GM21423 (cell line): ENCODE data around the gene SMIM24.
"Not testable (repeated sequence)": the region's sequence is repeated elsewhere in the genome, so short reads cannot be mapped to it uniquely, and the experiment has no call there.

Source experiments
- ATAC-seq: cut with Tn5 transposase; IDR thresholded peaks from one replicate; pipeline ENCODE4 v1.9.1; 2021; ENCODE audit warnings: mild to moderate bottlenecking, moderate library complexity; ENCODE audit not compliant: unreplicated experiment

Gene SMIM24

DNA sequence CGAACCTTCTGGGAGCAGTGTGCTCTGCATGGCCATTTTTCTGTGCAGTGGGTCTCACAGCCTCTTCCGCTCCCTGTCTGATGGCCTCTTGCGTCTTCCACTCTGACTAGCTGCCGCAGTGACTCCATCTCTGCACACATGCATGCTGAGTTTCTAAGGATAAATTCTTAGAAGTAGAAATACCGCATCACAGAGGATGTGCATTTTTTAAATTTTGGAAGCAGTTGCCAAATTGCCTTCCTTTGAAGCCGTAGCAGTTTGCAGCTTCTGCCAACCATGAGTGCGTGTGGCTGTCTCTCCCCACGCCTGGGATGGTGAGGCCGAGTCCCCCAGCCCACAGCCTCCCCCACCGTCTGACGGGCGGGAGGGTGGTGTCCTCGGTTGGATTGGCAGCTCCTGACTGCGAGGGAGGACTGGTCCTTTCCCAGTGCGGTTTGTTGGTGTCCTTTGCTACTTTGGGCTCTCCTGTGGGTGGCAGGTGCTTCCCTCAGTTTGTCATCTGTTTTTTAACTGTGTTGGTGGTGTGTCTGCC is 35.6 kb upstream of the SMIM24 start:
- ATAC-seq, result no peak

DNA sequence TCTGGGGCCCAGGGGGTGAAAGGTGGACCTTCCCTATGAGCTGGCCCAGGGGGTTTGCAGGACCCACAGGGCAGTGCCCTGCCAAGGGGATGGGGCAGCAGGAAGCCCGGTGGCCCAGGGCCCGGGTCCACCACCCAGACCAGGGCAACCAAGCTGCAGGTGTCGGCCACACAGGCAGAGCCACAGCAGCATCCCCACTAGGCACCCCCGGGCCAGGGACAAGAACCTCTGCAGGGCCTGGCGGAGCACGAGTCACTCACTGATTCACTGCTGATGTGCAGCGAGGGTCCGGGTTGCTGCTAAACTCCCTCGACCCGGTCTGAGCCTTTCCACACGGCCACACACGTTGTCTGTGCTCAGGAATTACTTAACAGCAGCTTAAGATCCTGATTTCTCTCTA is 34.6 kb upstream of the SMIM24 start:
- ATAC-seq, result no peak

DNA sequence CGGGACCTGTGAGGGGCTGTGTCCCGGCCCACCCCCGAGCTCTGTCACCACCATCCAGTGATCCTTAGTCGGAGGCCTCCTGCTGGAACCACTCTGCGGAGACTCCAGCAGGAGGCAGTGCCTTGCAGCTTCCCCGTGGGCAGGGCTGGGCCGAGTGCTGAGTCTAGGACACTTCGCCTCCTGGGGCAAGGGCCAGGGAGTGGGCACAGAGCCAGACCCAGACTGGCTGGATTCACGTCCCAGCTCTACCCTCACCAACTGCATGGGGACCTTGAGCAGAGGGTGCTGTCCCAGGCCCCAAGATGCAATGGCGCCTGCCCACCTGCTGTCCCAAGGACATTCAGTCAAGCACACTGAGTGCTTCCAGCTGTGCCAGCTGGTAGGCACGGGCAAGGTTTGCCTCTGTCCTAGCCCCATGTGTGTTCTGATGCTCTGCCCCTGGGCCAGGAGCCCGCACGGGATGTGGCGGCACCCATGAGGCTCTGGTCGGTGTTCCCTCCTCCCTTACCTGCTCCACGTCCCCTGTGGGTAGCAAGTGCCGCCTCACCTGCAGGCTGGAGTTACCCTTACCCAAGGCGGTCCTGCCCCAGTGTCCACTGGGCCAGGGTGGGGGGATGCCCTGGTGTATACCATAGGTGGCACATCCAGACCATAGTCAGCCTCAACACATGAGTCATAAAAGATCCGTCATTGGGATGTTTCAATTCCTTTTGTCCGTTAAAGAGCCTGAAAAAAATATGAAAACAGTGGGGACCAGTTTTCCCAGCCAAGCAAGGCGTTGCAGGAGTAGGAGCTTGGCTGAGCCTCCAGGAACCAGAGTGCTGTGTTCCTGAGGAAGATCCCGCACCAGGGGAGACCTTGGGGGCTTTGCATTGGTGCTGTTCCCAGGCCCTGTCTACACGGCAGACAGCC is 33.2 kb upstream of the SMIM24 start:
- no peak for ATAC-seq

DNA sequence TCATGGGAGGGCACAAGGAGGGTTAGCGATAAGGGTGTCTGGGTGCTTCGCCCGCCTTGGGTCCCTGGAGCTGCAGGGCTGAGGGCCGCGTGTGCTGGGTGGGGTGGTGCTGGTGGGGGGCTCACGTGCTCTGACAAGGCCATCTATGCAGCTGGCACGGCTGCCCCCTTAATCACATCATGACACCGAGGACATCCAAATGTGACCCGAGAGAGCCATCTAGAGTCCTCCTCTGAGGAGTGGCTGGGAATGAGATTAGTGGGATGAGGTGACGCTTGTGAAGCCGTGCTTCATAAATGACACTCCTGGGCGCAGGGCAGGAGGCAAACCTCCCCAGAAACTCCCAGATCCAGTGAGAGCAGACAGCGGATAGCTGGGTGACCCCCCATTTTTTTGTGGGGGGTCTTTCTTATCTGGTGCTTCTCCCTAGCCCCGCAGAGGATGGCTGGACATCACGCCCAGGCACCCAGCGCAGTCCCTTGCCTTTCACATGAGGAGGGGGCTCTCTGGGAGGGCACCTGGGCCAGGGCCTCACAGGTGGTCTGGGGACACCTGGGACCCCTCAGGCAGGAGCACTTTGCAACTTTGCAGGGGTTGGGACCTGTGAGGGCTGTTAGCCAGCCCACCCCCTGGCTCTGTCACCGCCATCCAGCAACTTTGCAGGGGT is 32.4 kb upstream of the SMIM24 start:
- ATAC-seq, result no peak

DNA sequence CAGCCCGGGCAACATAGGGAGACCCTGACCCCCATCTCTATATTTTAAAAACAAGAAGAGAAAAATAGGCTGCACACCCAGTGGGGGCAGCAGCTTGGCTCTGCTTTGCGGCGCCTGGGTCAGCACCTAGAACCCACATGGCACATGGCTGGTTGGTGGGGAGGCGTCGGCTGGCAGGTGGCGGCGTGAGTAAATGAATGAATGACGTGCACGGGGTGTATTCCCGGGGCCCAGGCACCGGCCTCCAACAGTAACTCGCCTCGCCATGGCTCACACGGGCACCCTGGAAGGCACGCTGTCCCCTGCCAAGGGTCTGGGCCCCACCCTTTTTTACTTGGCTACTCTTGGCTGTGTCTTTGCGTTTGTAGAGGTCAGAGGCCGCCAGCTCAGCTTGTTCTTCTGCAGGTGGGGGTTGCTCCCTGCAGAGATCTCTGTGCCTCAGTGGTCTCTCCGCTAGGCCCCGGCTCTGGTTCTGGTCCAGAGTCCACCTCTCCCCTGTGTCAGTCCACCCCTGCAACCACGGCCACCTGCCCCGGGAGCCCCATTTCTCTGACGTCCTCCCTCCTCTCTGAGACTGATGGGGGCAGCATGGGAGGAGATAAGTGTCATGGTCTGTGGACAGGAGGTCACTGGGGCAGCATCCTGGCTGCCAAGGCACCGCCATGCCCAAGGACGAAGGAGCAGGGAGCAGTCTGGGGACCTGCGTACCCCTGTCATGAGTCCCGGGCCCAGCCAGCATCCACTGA is 31.4 kb upstream of the SMIM24 start:
- ATAC-seq, result no peak

DNA sequence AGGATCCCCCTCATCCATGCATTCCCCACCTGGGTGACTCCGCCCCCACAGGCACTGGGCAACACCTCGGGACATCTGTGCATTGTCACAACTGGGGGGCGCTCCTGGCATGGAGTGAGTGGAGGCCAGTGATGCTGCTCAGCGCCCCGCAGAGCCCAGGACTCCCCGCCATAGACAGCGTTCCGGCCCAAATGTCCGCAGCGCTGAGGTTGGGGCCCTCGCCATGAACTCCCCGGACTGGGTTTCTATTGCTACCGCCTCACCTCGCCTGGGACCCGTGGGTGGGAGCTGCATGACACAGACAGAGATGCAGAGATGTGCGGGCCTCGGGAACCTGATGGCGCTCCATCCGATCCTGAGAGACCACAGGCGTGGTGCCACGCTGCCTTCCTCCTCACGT is 30.4 kb upstream of the SMIM24 start:
- no peak for ATAC-seq

DNA sequence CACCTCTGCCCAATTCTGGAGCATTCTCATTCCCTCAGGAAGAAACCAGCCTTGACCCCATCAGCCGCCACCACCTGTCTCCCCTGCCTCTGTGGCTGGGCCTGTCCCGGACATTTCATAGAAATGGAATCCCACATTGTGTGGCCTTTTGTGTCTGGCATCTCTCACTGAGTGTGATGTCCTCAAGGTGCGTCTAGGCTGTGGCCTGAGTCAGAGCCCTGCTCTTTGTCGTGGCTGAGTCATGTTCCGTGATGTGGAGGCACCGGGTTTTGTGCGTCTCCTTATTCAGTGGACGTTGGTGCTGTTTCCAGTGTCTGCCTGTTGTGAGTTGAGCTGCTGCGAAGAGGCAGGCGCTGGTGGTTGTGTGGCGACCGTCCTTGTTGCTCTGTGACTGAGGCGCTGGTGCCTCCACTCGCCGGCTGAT is 29.3 kb upstream of the SMIM24 start:
- no peak for ATAC-seq

DNA sequence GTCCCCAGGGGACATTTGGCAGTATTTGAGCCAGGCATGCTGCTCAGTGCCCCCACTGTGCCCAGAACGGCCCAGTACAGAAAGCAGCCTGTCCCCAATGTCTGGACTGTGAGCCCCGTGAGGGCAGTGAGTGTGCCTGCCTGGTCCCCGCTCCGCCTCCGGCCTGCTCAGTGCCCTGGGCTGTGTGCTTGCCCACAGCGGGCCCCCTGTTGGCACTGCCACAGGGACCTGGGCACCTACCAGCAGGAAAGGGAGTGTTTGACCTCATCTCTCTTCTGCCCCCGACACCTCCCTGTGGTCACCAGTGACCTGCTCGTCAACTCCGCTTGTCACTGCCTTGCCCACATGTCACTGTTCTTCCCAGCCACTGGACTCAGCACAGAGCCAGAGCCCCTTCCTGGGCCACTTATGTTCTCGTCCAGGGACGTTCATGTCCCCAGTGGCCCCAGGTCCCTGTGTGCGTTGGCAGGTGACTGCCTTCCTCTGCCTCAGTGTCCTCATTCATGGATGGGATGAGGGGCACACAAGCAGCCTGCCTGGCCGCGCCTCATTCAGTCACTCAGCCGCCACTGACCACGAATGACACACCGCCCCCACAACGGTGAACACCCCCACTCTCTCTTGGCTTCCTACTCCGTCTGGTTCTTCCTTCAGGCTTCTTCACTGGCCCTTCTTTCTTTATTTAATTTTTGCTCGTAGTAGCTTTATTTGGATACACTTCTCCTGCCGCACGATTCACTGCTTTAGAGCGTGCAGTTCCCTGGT is 28.6 kb upstream of the SMIM24 start:
- no peak for ATAC-seq

DNA sequence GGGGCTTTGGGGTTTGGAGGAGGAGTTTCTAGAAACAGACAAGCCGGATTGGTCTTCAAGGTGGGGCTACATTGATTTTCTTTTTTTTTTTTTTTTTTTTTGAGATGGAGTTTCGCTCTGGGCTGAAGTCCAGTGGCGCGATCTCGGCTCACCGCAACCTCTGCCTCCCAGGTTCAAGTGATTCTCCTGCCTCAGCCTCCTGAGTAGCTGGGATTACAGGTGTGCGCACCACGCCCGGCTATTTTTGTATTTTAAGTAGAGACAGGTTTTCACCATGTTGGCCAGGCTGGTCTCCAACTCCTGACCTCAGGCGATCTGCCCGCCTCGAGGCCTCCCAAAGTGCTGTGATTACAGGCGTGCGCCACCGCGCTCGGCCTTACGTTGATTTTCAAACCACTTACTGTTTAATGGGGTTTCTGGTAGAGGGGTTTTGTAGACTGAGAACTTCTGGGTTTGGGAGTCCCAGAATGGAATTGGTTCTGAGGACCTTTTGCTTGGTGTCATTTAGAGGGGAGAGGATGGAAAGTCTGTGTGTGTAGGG is 27.9 kb upstream of the SMIM24 start:
- ATAC-seq, result not testable (repeated sequence)

DNA sequence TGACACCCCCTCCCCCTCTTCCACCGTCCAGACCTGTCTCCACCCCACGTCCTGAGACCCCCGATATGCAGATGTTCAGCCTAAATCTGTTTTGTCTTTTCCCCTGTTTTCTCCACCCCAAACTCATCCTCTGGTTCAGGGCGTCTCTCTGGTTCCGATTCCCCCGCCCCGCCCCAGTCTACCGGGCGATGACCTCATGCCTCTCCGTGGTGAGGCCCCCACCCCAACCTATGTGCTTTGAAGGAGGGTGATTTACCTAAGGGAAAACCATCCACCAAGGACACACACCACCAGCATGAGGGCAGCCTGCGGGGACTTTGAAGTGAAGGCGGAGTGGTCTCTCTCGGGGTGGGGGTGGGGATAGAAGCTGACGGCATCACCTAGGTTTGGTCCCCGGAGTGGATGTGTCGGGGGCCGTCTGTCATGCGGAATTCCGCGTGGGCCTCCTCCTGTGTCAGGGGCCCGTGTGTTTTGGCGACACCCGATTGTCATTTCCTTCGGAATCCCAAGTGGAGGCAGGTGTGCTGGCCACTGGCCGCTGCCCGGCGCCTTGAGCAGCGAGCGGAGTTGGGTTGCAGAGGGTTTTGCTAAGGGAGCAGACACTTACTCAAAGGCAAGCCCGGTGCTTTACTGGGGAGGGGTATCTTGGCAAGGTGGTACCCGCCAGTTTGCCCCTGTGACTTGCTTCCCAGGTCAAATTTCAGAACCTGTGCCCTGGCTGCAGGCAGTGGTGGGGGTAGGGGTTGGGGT is 27.2 kb upstream of the SMIM24 start:
- no peak for ATAC-seq

DNA sequence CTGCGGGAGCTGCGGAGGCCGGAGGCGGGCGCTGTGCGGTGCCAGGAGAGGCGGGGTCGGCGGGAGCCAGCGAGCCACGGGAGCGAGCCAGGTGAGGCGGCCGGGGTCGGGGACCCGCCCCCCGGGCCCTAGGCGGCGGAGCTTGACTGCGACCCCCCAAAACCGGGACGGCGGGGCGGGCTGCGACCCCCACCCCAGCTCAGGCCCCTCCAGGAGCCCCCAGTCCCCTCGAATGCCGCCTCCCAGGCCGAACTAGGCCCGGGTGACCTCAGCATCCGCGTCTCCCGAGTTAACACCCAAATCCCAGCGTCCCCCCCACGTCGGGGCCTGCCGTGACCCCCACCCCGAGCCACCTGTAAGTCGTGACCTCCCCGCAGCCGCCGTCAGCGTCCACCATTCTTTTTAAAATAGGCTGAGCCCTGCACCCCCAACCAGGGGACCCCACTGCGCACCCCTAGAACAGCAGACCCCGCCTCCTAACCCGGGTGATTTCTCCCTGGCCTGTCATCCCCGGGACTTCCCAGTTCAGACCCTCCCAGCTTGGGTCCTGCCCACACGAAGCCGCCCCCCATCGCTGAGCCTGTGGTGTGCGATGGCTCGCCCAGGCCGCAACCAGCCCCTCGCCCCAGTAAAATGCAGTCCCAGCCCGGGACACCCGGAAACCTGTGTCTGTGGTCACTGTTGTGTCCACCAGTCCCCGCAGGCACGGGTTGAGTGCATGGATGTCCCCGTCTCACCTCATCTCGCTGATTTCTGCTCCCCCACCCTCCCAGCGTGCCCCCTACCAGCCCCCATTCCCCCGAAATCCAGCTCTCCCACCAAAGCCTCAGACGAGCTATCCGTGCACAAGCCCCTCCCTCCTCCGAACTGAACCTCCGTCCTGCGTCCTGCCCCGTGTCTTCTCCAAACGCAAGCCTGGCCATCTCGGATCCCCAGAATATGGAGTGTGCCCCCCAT is 26.3 kb upstream of the SMIM24 start:
- peak; percentile 45 for ATAC-seq

DNA sequence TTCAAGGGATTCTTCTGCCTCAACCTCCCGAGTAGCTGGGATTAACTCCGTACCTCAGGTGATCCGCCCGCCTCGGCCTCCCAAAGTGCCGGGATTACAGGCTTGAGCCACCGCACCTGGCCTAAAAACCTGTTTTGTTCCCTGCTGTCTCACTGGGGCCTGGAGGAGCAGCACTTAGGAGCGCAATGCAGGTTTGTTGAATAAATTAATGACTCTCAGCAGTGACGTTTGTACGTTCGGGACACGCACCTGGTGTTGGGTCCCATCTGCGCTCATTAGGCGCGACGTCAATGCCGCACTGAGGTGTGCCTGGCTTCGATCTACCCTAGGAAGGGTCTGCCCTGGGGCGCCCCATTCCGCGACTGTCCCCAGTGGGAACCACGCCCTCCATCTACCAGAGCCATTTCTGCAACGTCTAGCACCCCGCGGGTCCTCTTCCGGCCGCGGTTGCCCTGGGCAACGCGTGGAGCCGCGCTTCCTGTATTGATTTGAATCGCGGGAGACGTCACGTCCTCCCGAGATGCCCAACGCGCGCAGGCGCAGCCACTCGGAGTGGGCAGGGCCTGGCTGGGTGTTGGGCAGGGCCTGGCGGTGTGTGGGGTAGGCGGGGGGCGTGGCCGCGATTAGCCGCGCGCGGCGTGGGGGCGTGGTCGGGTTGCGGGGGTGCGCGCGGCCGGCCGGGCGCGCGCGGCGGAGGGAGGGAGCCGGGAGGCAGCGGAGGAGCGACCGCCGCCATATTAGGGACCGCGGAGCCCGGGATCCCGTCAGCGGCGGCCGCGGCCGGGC is 25.5 kb upstream of the SMIM24 start, which contains the start of gene FZR1:
Gene FZR1, plus strand, starts transcription at position 714 of the 786 bp plus-strand sequence. CDS start 16,679 bp downstream, outside the sequence.
- ATAC-seq, result peak; percentile 87

DNA sequence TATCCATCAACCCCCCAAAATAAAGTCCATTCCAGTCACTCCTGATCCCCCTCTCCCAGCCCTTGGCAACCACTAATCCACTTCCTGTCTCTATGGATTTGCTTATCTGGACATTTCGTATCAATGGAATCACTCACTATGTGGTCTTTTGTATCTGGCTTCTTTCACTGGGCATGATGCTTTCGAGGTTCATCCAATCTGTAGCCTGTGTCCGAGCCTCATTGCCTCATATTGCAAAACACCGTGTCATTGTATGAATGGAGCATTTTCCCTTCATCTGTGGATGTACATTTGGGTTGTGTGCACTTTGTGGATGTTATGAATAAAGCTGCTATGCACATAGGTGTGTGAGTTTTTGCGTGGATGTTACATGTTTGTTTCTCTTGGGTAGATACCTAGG is 24.4 kb upstream of the SMIM24 start:
- no peak for ATAC-seq

DNA sequence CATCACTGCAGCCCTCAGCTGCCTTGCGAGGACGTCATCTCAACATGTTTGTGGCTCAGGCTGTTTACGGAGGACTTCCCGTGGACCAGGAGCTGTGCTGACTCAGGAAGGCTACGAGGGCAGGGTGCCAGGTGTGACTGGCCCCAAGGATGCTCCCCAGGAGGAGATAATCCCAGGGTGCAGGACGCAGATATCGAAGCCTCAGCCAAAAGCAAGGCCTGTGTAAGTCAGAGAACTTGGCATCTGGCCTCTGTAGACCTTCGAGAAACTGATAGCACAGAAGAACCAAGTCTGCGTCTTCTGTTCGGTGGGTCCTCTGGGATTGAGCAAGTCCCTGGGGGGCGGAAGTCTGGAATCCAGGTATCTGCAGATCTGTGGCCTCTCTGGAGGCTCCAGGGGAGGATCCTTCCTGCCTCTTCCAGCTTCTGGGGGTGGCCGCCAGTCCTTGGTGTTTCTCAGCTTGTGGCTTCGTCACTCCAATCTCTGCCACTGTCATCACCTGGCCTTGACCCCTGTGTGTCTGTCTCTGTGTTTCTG is 22.8 kb upstream of the SMIM24 start:
- no peak for ATAC-seq

DNA sequence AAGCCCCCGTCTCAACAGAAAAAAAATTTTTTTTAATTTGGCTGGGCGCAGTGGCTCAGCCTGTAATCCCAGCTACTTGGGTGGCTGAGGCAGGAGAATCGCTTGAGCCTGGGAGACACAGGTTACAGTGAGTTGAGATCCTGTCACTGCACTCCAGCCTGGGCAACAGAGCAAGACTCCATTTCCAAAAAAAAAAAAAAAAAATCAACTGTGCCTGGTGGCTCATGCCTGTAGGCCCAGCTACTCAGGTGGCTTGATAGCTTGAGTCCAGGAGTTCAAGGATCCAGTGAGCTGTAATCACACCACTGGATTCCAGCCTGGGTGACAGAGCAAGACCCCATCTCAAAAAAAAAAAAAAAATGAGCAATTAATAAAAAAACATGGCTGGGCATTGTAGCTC is 21.5 kb upstream of the SMIM24 start:
- no peak for ATAC-seq

DNA sequence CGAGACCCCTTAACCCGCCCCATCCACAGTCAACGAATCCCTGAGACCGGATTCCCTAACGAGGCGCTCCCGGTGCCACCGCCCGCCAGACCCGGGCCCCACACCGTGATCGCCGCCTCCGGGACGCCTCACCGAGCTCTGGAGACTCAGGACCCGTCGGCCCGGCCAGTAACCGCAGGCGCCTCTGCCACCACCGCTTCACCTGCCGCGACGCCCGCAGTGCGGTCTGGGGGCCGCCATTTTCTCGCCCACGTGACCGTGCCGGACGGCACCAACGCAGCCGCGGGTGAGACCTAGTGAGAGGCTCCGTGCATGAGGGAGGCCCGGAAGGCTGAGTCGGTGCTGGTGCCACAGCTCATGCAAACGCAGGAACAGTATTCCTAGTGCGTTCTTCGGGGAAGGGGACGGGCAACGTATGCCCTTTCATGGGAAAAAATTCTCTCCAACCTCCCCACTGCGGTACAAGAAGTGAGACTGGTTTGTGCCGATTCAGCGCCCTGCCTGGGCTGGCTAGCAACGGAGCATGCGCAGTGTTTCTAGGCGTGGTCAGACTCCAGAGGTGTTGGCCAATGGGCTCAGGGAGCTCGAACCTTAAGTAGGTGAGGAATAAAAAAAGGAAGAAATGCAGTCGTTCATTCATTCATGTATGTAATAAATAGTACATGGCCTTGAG is 20.2 kb upstream of the SMIM24 start, which contains the start of gene DOHH:
Gene DOHH, minus strand, starts transcription at position 246 of the 673 bp plus-strand sequence. CDS start 3,860 bp downstream, outside the sequence.
- peak; percentile 73 for ATAC-seq
